ENCODE measurements around the gene PWWP2B. TPM values are rescaled to one million over a fixed set of nuclear protein-coding genes. Genes with fewer than 3 reads are reported as not detected.

Gene PWWP2B
- total RNA-seq, 2 experiments from 2014 or later = 6.9 to 12.8 TPM

- Mint-ChIP-seq H3K9me3 (ENCODE audit: low read depth) (peaks cover 3% of the 10 kb centered on the region), H3K27me3 (no peaks in the 10 kb centered on the region), H3K36me3 (no peaks in the 10 kb centered on the region), H3K4me3 (no peak overlapping the region), H3K27ac (no peak overlapping the region), H3K4me1 (peaks cover 3% of the 10 kb centered on the region)
- ATAC-seq = no peak
- DNase-seq = no peak
- CTCF ChIA-PET = interaction anchor here (0.9 kb wide), 1 partner anchor 8 kb away, joined by 3 read pairs; no protein-coding TSS in a partner anchor
Measured at GRCh38 chr10:132368391-132368790, 28.6 kb upstream of the PWWP2B start.

GRCh38 chr10:132368881-132369635 lies 27.9 kb upstream of the PWWP2B start:
- DNase-seq = no peak
- Mint-ChIP-seq H3K27ac (no peak overlapping the region), H3K27me3 (no peaks in the 10 kb centered on the region), H3K9me3 (ENCODE audit: low read depth) (peaks cover 3% of the 10 kb centered on the region), H3K4me1 (peaks cover 3% of the 10 kb centered on the region), H3K4me3 (no peak overlapping the region), H3K36me3 (no peaks in the 10 kb centered on the region)
- ATAC-seq = no peak
- CTCF ChIA-PET = no interaction called here

- no peaks in the 10 kb centered on the region for H3K36me3 Mint-ChIP-seq
- no peak overlapping the region for H3K27ac Mint-ChIP-seq
- DNase-seq = no peak
- no peak overlapping the region for H3K4me3 Mint-ChIP-seq
- H3K9me3 Mint-ChIP-seq (ENCODE audit: low read depth) = no peaks in the 10 kb centered on the region
- peaks cover 3% of the 10 kb centered on the region for H3K4me1 Mint-ChIP-seq
- CTCF ChIA-PET = no interaction called here
- no peaks in the 10 kb centered on the region for H3K27me3 Mint-ChIP-seq
- ATAC-seq = no peak
Measured at GRCh38 chr10:132369636-132370185, 27.3 kb upstream of the PWWP2B start.

- Mint-ChIP-seq H3K4me3 (no peak overlapping the region), H3K9me3 (ENCODE audit: low read depth) (no peaks in the 10 kb centered on the region), H3K36me3 (no peaks in the 10 kb centered on the region), H3K4me1 (peaks cover 3% of the 10 kb centered on the region), H3K27me3 (no peaks in the 10 kb centered on the region), H3K27ac (no peak overlapping the region)
- ATAC-seq (no peak), DNase-seq (no peak)
- CTCF ChIA-PET = interaction anchor here (1.4 kb wide), 1 partner anchor 10 kb away, joined by 7 read pairs; no protein-coding TSS in a partner anchor
Measured at GRCh38 chr10:132370426-132371340, 26.3 kb upstream of the PWWP2B start.

GRCh38 chr10:132371641-132372081 lies 25.3 kb upstream of the PWWP2B start:
- H3K36me3 Mint-ChIP-seq = no peaks in the 10 kb centered on the region
- CTCF ChIA-PET = interaction anchor here (1.4 kb wide), 1 partner anchor 9 kb away, joined by 7 read pairs; no protein-coding TSS in a partner anchor
- H3K27me3 Mint-ChIP-seq = no peaks in the 10 kb centered on the region
- no peak for DNase-seq
- peaks cover 3% of the 10 kb centered on the region for H3K4me1 Mint-ChIP-seq
- H3K27ac Mint-ChIP-seq = no peak overlapping the region
- no peaks in the 10 kb centered on the region for H3K9me3 Mint-ChIP-seq (ENCODE audit: low read depth)
- H3K4me3 Mint-ChIP-seq = no peak overlapping the region
- ATAC-seq = peak; percentile 30

GRCh38 chr10:132372516-132373095 lies 24.4 kb upstream of the PWWP2B start:
- ATAC-seq (no peak), DNase-seq (no peak)
- H3K36me3 Mint-ChIP-seq = no peaks in the 10 kb centered on the region
- H3K27ac Mint-ChIP-seq = no peak overlapping the region
- H3K9me3 Mint-ChIP-seq (ENCODE audit: low read depth) = no peaks in the 10 kb centered on the region
- H3K27me3 Mint-ChIP-seq = no peaks in the 10 kb centered on the region
- CTCF ChIA-PET = interaction anchor here (1.2 to 1.4 kb wide), 2 partner anchors 8 to 11 kb away, joined by 3 to 7 read pairs; no protein-coding TSS in a partner anchor
- no peak overlapping the region for H3K4me3 Mint-ChIP-seq
- peaks cover 3% of the 10 kb centered on the region for H3K4me1 Mint-ChIP-seq

GRCh38 chr10:132373241-132373955 lies 23.6 kb upstream of the PWWP2B start:
- Mint-ChIP-seq H3K4me3 (no peak overlapping the region), H3K27me3 (no peaks in the 10 kb centered on the region), H3K4me1 (peaks cover 3% of the 10 kb centered on the region), H3K9me3 (ENCODE audit: low read depth) (no peaks in the 10 kb centered on the region), H3K27ac (no peak overlapping the region), H3K36me3 (no peaks in the 10 kb centered on the region)
- ATAC-seq (no peak), DNase-seq (no peak)
- CTCF ChIA-PET = interaction anchor here (1.2 kb wide), 1 partner anchor 10 kb away, joined by 3 read pairs; no protein-coding TSS in a partner anchor

GRCh38 chr10:132374176-132374575 lies 22.8 kb upstream of the PWWP2B start:
- H3K9me3 Mint-ChIP-seq (ENCODE audit: low read depth) = no peaks in the 10 kb centered on the region
- no peak overlapping the region for H3K27ac Mint-ChIP-seq
- H3K36me3 Mint-ChIP-seq = no peaks in the 10 kb centered on the region
- H3K27me3 Mint-ChIP-seq = no peaks in the 10 kb centered on the region
- DNase-seq = no peak
- ATAC-seq = no peak
- H3K4me3 Mint-ChIP-seq = no peak overlapping the region
- peaks cover 3% of the 10 kb centered on the region for H3K4me1 Mint-ChIP-seq
- CTCF ChIA-PET = no interaction called here

GRCh38 chr10:132374612-132375011 lies 22.4 kb upstream of the PWWP2B start:
- CTCF ChIA-PET = no interaction called here
- peaks cover 3% of the 10 kb centered on the region for H3K4me1 Mint-ChIP-seq
- ATAC-seq (no peak), DNase-seq (no peak)
- no peaks in the 10 kb centered on the region for H3K27me3 Mint-ChIP-seq
- no peaks in the 10 kb centered on the region for H3K9me3 Mint-ChIP-seq (ENCODE audit: low read depth)
- H3K27ac Mint-ChIP-seq = no peak overlapping the region
- H3K36me3 Mint-ChIP-seq = no peaks in the 10 kb centered on the region
- no peak overlapping the region for H3K4me3 Mint-ChIP-seq

- CTCF ChIA-PET = no interaction called here
- no peaks in the 10 kb centered on the region for H3K27me3 Mint-ChIP-seq
- no peak for ATAC-seq
- H3K9me3 Mint-ChIP-seq (ENCODE audit: low read depth) = no peaks in the 10 kb centered on the region
- no peak overlapping the region for H3K27ac Mint-ChIP-seq
- DNase-seq = no peak
- no peak overlapping the region for H3K4me3 Mint-ChIP-seq
- H3K4me1 Mint-ChIP-seq = peaks cover 3% of the 10 kb centered on the region
- no peaks in the 10 kb centered on the region for H3K36me3 Mint-ChIP-seq
Measured at GRCh38 chr10:132375116-132375794, 21.7 kb upstream of the PWWP2B start.

- peaks cover 3% of the 10 kb centered on the region for H3K4me1 Mint-ChIP-seq
- H3K36me3 Mint-ChIP-seq = no peaks in the 10 kb centered on the region
- no peaks in the 10 kb centered on the region for H3K27me3 Mint-ChIP-seq
- CTCF ChIA-PET = interaction anchor here (1.1 kb wide), 1 partner anchor 8 kb away, joined by 3 read pairs; no protein-coding TSS in a partner anchor
- ATAC-seq = no peak
- DNase-seq = no peak
- no peak overlapping the region for H3K27ac Mint-ChIP-seq
- H3K4me3 Mint-ChIP-seq = no peak overlapping the region
- no peaks in the 10 kb centered on the region for H3K9me3 Mint-ChIP-seq (ENCODE audit: low read depth)
Measured at GRCh38 chr10:132375795-132376297, 21.2 kb upstream of the PWWP2B start.

- no peak overlapping the region for H3K4me3 Mint-ChIP-seq
- ATAC-seq (no peak), DNase-seq (no peak)
- H3K4me1 Mint-ChIP-seq = peaks cover 4% of the 10 kb centered on the region
- no peaks in the 10 kb centered on the region for H3K27me3 Mint-ChIP-seq
- H3K9me3 Mint-ChIP-seq (ENCODE audit: low read depth) = no peaks in the 10 kb centered on the region
- H3K27ac Mint-ChIP-seq = no peak overlapping the region
- CTCF ChIA-PET = interaction anchor here (1.1 kb wide), 1 partner anchor 9 kb away, joined by 3 read pairs; no protein-coding TSS in a partner anchor
- no peaks in the 10 kb centered on the region for H3K36me3 Mint-ChIP-seq
Measured at GRCh38 chr10:132376394-132376851, 20.6 kb upstream of the PWWP2B start.

Data from activated CD8-positive, alpha-beta memory T cell treated with anti-CD3 and anti-CD28 coated beads, Interleukin-2, amount 10 ng/mL, durations not matched to agents 7 days and 5 days (primary cell).